Measurements from ENCODE around the gene KIF26A.
"Not testable (repeated sequence)": the region's sequence is repeated elsewhere in the genome, so short reads cannot be mapped to it uniquely, and the experiment has no call there.

KIF26A gene

GRCh38 chr14:104196461-104197140 lies 58.2 kb downstream of the KIF26A start:
- no peak for DNase-seq

GRCh38 chr14:104197449-104198247 lies 59.3 kb downstream of the KIF26A start:
- no peak for DNase-seq

- no peak for DNase-seq
These were observed 61.0 kb downstream of the KIF26A start for GRCh38 chr14:104199266-104199895.

- no peak for DNase-seq
These were observed 61.7 kb downstream of the KIF26A start for GRCh38 chr14:104200106-104200505.

- DNase-seq: no peak
These were observed 62.2 kb downstream of the KIF26A start for GRCh38 chr14:104200591-104200990.

- DNase-seq: no peak
These were observed 62.7 kb downstream of the KIF26A start for GRCh38 chr14:104201063-104201462.

GRCh38 chr14:104201496-104201895 lies 63.1 kb downstream of the KIF26A start:
- DNase-seq: no peak

GRCh38 chr14:104202259-104203070 lies 64.1 kb downstream of the KIF26A start:
- no peak for DNase-seq

GRCh38 chr14:104203071-104203425 lies 64.7 kb downstream of the KIF26A start:
- no peak for DNase-seq

GRCh38 chr14:104204660-104205149 lies 66.3 kb downstream of the KIF26A start:
- no peak for DNase-seq

GRCh38 chr14:104205781-104206180 lies 67.4 kb downstream of the KIF26A start:
- DNase-seq: no peak

- no peak for DNase-seq
These were observed 68.0 kb downstream of the KIF26A start for GRCh38 chr14:104206281-104206904.

GRCh38 chr14:104207142-104208014 lies 69.0 kb downstream of the KIF26A start:
- no peak for DNase-seq

GRCh38 chr14:104208015-104208295 lies 69.6 kb downstream of the KIF26A start:
- DNase-seq: not testable (repeated sequence)

- not testable (repeated sequence) for DNase-seq
These were observed 69.9 kb downstream of the KIF26A start for GRCh38 chr14:104208331-104208730.

- DNase-seq: not testable (repeated sequence)
These were observed 70.7 kb downstream of the KIF26A start for GRCh38 chr14:104209071-104209470.

- no peak for DNase-seq
These were observed 71.8 kb downstream of the KIF26A start for GRCh38 chr14:104209985-104210816.

- DNase-seq: no peak
These were observed 72.4 kb downstream of the KIF26A start for GRCh38 chr14:104210817-104211195.

GRCh38 chr14:104211215-104211614 lies 72.8 kb downstream of the KIF26A start:
- no peak for DNase-seq

GRCh38 chr14:104211741-104212140 lies 73.4 kb downstream of the KIF26A start:
- DNase-seq: no peak
